HG03108 (cell line): ENCODE data around the gene ATP5F1E.

Experiments used
- ATAC-seq: cut with Tn5 transposase; IDR thresholded peaks from one replicate; pipeline ENCODE4 v1.9.1; 2021; ENCODE audit warnings: moderate library complexity; ENCODE audit not compliant: unreplicated experiment

Gene ATP5F1E

DNA sequence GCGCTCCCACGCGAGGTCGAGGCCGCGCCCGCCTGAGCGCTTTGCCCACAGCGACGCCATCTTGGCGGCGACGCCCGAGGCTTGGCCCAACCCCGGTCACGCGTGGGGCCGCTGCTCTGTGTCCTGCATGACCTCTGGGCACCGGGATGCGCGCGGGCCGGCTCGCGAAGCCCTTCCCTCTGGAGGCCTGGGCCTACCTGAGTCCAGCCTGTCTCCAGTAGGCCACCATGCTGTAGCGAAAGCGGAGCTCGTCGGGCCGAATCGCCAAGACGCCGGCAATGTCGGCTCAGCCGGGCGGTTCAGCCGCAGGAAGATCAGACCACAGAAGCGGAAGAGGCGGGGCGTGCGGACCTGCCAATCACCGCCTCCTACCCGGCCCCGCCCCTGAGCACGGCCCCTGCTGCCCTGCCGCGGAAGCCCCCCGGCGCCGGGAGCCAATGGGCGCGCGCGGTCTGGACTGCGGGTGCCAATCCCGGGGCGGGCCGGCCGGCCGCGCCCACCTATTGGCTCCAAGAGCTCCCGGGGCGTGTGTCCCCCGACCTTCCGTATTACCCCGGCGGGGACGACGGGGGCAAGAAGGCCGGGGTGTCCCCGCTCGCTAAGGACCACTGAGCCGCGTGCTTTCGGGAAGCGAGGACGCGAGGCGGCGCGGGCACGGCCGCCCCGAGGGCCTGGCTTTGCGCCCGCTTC is at the start of gene ATP5F1E:
TSS of gene ATP5F1E (minus strand) at position 313 of the 690 bp plus-strand sequence. CDS start at position 229, 84 bp downstream.
- peak; percentile 95 for ATAC-seq

GRCh38 chr20:59081036-59081435 is 48.9 kb upstream of the ATP5F1E start:
- ATAC-seq, result no peak

DNA sequence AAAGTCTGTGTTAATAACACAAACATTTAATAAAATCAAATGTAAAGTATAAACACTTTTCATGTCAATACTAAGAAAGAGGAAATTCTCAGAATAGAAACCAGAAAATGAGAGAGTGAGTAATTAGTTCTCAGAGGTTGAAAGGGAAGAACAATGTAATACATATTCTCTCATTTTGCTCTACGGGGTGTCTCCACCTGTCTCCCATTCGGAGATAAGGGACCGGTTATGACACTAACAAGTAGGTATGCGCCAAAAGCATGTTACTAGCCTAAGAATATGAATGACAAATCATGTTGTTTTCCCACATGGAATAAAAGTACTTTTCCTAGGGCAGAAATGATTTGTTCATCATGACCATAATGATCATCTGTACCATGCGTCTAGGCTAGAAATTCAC is 46.1 kb upstream of the ATP5F1E start:
- no peak for ATAC-seq

DNA sequence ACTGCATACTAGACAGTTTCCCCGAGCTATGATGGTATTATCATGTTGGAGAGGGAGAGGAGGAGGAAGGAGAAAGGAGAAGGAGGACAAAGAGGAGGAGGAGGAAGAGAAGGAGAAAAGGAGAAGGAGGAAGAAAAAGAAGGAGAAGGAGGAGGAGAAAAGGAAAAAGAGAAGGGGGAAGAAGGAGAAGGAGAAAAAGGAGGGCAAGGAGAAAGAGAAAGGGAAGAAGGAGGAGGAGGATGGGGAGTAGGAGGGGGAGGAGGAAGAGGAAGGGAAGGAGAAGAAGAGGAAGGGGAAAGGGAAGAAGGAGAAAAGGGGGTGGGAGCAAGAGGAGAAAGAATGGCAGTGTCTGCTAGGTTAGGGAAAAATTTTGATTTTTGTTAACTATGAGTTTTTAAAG is 45.6 kb upstream of the ATP5F1E start:
- ATAC-seq, result no peak

- ATAC-seq, result no peak
Observed at GRCh38 chr20:59075934-59076508, 43.9 kb upstream of the ATP5F1E start.

- ATAC-seq, result no peak
Observed at GRCh38 chr20:59074456-59074855, 42.3 kb upstream of the ATP5F1E start.

GRCh38 chr20:59073582-59073981 is 41.4 kb upstream of the ATP5F1E start:
- no peak for ATAC-seq

- ATAC-seq, result no peak
Observed at GRCh38 chr20:59071216-59071615, 39.1 kb upstream of the ATP5F1E start.

GRCh38 chr20:59069026-59069425 is 36.9 kb upstream of the ATP5F1E start:
- ATAC-seq, result no peak

DNA sequence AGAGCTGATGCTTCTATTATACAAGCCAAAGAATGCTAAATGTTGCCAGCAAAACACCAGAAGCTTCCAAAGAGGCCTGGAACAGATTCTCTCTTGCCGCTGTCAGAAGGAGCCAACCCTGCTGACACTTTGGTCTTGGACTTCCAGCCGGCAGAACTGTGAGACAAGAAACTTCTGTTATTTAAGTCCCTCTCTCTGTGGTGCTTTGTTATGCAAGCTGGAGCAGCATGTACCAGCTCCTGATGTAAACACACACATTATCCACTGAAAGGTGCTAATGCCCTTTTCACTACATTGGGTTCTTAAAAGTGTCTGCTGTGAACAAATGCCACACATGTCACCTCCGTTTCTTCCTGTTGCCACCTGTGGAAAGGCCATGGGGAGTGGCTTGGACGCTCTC is 36.4 kb upstream of the ATP5F1E start:
- no peak for ATAC-seq

- ATAC-seq, result no peak
Observed at GRCh38 chr20:59064214-59064722, 32.1 kb upstream of the ATP5F1E start.

GRCh38 chr20:59063358-59064213 is 31.5 kb upstream of the ATP5F1E start:
- ATAC-seq, result no peak

GRCh38 chr20:59062081-59062480 is 29.9 kb upstream of the ATP5F1E start:
- ATAC-seq, result no peak

GRCh38 chr20:59055302-59055701 is 23.2 kb upstream of the ATP5F1E start:
- no peak for ATAC-seq

DNA sequence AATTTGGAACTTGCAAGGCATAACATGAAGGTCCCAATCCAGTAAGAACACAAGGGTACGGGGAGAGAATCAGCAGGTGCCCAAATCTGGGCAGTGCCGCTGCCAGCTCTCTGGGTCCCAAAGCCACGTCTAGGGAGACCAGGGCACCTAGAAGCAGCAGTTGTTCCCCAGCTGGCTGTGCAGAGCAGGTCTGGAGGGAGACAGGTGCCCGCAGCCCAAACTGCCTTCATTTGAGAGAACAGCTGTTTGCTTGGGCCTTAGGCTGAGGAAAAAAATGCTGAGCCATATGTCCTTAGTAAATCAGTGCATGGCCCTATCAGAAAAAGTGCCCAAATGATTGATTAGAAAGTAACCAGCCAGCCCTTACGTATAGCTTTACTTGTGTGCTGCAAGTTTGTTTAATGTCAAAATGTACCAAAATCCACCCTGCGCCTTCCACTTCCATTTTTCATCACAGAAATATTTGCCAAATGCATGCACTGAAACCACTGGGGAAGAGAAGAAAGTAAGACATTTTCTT is 19.6 kb upstream of the ATP5F1E start:
- ATAC-seq, result no peak

DNA sequence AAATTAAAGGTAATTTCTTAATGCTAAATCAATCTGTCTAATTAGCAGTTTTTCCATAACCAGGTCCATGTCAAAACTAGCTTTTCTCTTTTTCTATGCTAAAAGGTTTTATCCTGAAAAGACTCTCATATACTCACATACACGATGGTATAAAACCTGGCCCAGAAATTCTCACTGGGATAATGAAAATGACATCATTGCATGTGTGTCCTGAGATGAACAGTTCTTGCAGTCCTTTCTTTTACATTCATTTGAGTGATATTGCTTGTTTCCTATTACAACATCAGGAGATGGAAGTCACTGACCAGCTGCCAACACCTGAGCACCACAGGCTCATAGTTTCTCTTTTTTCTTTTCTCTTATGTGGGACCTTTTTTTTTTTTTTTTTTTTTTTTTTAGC is 18.3 kb upstream of the ATP5F1E start:
- no peak for ATAC-seq

DNA sequence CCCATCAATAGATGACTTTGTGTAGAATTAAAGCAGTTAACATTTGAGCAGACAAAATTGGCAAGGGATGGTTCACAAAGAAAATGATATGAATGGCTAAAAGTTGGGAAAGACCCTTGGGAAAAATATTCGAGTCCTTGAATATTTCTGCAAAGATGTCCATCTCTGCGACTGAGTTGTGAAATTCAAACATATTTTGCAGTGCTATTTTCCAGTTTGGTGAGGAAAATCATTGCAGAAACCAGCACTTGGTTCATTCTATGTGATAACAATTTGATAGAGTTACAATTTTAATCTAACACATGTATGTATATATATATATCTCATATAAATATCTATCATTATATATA is 16.5 kb upstream of the ATP5F1E start:
- no peak for ATAC-seq

DNA sequence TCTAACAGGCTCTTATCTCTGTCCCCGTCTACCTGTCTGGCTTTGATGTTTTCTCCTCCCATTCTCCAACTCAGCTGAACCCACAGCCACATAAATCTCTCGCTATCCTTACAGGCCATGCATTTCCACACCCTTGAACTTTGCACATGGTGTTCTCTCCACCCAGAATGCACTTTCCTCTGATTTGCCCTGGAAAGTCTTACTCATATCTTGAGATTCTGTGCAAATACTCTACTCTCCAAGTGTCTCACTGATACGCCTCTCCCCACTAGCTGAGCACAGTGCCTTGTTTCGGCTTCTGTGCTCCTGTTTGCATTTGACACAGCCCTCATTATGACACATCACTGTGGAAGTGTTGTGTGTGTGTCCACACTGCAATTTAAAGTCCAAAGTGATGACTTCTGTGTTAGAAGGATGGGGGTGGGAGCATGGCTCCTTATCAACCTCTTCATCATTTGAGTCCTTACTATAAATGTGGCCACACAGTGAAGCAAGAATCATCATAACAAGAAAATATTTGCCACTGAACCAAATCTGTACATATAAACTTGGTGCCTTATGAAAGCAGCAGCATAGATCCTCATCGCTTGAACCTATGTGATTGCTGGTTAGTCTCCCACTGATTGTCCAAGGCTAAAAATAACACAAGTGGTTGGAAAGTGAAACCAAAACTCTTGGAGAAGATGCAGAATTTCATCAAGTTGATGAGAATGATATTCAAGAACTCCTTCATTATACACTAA is 16.0 kb upstream of the ATP5F1E start:
- ATAC-seq, result no peak

- ATAC-seq, result no peak
Observed at GRCh38 chr20:59046862-59047261, 14.7 kb upstream of the ATP5F1E start.

DNA sequence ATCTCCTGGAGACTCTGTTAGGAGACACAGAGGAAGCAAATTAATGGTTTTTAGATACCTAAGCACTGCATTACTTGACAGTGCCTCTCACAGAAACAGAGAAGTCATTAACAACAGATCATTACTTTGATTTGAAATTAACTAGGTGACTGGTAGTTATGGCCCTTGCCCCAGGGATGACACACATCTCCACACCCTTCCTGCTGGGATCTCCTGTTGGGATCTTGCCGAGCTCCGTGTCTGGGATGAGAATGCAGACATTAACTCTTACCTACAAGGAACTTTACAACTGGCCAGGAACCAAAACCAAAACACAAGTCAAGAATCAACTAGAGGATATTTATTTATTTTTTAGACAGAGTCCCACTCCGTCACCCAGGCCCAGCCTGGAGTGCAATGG is 12.7 kb upstream of the ATP5F1E start:
- no peak for ATAC-seq

GRCh38 chr20:59044295-59044694 is 12.2 kb upstream of the ATP5F1E start:
- ATAC-seq, result no peak
